HPDE6-E6E7 (cell line): ENCODE measurements around the gene ARL16.
"Not testable (repeated sequence)": the region's sequence is repeated elsewhere in the genome, so short reads cannot be mapped to it uniquely, and the experiment has no call there.

Experiments
- DNase-seq: peaks from one replicate; pipeline ENCODE4 v3.0.0; 2011; ENCODE audit warnings: missing footprints; ENCODE audit errors: extremely low spot score

Gene ARL16

DNA sequence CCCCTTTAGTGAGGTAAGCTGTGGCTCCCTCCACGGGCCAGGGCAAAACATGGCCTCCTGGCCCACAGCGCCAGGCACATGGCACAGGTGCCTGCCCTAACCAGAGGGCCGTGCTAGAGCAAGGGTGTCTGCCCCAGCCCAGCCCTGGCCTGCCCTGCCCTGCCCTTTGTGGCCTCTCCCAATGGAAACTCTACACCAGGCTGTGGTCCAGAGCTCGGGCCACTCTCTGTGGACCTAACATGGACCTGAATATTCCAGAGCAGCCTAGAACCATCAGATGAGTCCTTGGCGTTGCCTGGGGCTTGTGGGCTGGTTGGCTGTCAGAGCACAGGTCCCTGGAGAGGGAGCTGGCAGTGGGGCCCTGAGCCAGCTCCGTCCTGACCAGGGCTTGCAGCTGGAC is 11.6 kb upstream of the ARL16 start:
- DNase-seq, result no peak

DNA sequence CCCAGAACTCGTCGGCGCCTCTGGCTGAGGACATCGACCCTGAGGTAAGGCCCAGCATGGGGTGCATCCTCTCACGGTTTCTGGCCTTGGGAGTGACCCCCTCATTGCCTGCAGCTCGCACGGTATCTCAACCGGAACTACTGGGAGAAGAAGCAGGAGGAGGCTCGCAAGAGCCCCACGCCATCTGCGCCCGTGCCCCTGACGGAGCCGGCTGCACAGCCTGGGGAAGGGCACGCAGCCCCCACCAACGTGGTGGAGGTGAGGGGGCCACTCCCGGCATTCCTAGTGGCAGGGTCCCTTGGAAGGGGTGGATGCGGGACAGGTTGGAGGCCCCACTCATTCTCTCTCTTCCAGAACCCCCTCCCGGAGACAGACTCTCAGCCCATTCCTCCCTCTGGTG is 11.2 kb upstream of the ARL16 start:
- DNase-seq, result no peak

DNA sequence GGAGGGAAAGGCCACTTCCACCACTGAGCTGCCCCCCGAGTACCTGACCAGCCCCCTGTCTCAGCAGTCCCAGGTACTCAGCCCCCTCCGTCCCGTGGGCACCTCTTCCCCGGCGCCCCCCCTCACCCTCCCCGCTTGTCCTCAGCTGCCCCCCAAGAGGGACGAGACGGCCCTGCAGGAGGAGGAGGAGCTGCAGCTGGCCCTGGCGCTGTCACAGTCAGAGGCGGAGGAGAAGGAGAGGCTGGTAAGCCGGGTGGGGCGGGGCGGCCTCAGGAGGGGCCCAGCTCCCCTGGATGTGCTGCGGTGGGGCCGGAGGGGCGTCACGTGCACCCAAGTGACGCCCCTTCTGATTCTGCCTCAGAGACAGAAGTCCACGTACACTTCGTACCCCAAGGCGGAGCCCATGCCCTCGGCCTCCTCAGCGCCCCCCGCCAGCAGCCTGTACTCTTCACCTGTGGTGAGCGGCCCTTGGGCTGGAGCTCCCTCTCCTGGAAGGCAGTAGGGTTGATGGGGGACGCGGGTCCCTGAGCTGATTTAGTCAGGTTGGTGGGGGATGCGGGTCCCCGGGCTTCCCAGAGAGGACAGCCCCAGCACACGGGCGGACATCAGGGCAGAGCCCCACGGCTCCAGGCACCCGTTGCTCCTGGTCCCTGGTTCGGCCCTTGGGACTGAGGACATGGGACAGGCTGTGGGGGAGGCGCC is 10.1 kb upstream of the ARL16 start:
- no peak for DNase-seq

DNA sequence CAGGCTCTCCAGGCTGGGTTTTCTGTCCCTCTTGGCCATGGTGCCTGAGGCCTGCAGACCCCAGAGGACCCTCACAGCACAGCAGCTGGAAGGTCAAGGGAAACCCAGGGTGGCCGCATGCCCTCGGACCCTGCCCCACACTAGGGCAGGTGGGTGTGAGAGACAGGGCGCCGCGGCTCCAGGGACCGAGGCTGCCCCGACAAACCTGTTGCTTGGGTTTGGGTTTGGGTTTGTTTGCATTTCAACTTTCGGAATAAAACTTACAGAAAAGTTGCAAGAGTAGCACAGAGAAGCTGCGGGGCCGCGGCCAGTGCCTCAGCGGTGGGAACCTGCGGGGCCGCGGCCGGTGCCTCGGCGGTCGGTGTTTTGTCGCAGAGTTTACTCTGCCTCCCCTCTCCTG is 8.0 kb upstream of the ARL16 start:
- DNase-seq, result no peak

DNA sequence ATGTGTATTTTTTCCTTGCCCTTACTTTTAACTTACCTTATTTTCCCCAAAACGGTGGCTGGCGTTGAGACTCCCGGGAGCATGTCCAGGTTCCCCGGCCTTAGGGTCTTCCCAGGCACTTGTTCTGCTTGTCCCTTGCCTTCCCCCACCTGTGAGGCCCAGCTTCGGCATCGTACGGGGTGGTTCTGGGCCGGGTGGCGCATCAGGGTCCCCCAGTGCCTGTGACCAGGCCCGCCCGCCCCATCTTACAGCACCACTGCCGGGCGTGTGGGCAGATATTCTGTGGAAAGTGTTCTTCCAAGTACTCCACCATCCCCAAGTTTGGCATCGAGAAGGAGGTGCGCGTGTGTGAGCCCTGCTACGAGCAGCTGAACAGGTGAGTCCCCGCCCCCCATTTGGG is 7.6 kb upstream of the ARL16 start:
- no peak for DNase-seq

DNA sequence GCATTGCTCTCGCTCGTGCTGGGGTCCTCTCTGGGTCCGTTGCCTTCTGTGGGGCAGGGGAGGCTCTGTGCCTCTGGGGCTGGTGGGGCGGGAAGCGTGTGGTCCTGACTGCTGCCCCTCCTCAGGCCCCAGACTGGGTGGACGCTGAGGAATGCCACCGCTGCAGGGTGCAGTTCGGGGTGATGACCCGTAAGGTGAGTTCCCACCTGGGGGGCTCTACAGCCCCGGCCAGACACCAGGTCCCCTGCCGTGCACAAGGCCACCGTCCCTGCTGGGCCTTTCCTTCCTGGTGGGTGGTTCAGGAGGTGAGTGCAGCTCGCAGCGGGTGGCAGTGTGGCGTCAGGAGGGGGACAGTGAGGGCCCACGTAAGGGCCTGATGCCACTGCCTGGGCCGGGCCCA is 7.0 kb upstream of the ARL16 start:
- DNase-seq, result no peak

DNA sequence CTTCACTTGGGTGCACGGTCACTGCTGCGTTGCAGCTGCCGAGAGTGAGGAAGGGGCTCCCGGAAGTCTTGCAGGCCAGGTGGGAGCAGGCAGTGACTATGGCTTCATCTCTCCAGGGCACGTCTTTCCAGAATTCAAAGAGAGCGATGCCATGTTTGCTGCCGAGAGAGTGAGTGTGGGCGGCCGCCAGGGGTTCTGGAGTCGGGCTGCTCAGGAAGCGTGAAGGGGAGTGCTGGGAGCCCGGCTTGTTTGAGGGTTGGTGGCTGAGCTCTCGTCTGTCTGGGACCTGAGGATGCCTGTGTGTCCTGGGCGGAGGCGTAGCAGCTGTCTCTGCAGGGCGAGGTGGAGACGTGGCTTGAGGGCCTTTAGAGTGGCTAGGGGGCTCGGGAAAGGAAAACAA is 6.5 kb upstream of the ARL16 start:
- no peak for DNase-seq

DNA sequence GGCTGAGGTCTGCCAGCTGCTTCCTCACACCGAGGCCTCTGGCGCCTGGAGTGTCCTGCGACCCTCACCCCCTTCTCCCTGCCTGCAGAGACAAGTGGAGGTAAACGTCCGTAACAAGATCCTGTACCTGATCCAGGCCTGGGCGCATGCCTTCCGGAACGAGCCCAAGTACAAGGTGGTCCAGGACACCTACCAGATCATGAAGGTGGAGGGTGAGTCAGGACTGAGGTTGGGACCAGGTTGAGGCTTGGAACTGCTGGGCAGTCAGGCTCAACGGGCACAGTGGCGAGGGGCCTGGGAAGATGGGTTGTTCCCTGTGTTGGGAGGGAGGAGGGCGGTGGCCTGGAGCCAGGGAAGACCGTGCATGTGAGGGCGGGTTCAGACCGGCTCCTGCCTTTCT is 5.0 kb upstream of the ARL16 start:
- no peak for DNase-seq

DNA sequence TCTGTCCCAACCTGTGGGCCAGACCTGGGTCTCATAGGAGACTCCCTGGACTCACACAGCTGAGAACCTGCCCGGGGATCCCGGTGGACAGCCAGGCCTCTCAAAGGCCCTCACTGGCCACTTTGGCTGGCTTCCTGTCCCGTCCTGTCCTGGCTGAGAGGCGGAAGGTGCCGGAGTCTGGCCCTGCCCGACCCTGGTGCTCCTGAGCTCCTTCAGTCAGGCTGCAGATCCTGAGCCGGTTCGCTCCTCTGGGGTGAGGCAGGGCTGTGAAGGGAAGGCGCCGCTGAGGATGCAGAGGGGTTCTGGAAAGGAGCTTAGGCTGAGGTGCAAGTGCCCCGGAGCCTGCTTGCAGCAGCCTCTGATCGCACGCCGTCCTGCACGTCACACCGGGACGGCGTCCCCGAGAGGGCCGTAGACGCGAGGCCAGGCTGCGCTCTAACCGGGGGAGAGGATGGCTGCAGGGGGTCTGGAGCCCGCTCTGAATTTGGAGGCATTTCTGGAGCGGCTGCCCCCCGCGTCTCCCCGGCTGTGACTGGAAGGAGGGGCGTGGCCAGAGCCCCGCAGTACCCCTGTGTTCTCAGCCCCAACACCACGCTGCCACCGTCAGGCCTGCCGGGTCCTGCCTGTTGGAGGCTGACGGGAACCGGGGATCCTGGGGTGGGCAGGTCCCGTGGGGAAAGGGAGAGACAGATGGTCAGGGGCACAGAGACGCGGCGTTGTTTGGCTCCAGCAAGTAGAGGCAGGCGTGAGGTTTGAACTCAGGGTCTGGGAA is 4.4 kb upstream of the ARL16 start:
- no peak for DNase-seq

DNA sequence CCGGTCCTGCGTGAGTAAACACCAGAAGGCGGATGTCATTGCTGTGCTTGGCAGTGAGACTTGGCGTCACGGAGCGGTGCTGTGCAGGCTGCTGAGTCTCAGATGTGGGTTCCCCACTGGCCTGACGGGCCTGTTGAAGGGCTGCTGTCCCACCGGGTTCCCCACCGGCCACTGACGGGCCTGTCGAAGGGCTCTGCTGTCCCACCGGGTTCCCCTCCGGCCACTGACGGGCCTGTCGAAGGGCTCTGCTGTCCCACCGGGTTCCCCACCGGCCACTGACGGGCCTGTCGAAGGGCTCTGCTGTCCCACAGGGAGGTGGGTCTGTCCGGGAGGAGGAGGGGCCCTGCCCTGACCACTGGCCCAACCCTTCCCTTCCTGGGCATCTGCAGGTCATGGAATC is 3.0 kb upstream of the ARL16 start:
- DNase-seq, result no peak

DNA sequence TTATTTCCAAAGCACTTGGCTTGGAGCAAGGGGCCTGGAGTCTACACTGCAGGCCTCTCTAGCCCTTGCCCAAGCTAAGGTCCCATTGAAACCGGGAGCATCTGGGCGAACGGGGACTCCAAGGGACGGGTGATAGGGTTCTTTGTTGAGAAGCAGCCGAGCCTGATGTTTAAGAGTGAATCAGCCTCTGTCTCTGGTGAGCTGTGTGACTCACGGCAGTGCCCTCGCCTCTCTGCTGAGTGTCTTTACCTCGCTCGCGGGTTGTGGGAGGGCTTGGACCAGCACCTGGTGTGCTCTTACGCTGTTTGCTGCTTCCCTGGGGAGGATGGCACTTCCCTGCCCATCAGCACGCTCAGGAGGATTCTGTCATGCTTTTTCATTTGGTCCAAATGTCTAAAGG is 1.5 kb upstream of the ARL16 start:
- DNase-seq, result peak; percentile 98

DNA sequence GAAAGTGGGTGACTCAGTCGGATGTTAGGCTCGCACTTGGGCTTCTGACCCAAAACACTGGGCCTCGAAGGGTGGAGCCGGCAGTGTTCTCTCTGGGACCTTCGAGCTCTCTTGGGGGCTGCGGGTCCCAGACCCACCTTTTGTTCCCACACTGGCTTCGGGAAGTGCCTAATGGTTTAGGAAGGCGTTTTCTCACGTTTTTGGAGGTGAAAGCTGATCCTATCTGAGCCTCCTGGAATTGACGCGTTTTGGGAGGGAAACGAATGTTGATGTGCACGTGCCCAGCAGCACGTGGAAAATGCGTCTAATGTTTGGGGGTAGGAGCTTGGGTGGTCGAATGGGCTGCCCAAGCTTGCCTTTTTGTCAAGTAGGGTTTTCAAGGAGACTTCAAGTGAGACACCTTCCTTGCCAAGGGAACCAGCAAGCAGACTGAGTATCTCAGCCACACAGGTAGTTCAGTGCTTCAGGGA is 880 bp upstream of the ARL16 start:
- DNase-seq, result no peak

DNA sequence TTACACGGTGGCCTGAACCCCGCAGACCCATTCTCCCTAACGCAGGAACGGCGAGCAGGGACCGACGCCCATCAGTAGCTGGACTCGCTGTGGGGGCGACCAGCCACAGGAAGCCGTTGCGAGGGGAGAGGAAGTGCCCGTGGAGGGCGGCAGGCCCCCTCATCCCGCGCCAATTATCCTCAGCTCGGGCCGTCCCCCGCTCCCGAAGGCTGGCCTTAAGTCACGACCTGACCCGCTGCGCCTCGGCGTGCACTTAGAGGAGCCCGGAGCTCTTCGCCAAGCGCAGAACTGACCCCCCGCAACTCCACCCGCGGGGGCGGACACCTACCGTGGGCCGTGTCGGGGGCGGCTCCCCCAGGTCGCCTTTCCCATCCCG is 401 bp downstream of the ARL16 start:
- no peak for DNase-seq

DNA sequence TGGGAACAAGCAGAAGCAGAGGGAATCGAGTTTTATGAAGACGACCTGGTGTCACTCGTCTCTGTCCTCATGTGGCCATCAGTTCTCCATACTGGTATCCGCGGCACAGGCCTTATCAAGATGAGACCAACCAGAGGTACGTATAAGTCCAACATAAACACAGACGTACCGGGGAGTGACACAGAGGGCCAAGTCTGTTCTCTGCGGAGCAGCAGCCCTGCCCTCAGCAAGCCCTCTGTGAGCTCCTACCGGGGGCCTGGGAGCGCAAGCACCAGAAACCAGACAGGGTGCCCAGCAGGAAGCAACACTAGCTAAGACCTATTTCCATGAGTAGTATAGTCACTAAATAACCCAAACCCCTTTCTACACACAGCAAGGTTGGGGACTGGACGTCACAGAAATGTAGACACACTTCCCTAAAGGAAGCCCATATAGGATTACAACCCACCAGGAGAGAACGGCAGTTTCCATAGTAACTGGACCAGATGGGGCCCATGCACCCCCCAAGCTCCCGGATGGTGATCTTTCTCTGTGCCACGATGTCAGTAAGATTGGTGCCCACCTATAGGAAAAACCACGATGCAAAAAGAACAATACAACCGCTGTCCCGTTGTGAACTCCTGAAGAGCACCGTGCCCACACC is 911 bp downstream of the ARL16 start:
- DNase-seq, result no peak

DNA sequence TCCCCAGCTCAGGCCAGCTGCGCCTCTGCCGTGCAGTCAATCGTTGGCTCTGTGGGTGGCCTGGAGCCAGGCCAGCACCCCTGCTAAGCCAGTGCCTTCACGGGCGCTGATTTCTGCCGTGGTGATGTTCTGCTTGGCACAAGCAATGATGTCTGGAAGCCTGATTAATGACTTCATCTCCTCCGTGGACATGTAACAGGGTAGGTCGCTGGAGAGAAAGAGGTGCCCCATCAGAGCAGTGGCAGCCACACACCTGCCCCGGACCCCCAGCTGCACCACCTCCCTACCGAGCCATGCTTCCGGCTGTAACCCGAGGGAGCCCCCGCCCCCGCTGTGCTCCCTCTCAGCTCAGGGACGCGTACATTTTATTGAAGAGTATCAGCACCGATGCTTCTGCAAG is 1.9 kb downstream of the ARL16 start:
- DNase-seq, result no peak

DNA sequence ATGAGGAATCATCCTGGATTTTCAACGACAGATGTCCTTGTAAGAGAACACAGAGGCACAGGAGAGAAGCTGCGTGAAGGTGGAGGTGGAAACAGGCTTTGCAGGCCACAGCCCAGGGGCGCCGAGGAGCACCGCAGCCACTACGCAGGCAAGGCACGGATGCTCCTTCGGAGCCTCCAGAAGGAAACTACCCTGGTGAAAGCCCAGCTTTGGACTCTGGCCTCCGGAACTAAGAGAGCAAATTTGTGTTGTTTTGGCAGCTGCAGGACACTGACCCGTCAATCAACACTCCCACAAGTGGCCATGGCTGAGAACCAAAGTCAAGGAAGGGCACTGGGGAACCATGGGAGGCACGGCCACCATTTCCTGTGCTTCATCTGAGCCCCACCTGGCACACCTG is 3.4 kb downstream of the ARL16 start:
- no peak for DNase-seq

DNA sequence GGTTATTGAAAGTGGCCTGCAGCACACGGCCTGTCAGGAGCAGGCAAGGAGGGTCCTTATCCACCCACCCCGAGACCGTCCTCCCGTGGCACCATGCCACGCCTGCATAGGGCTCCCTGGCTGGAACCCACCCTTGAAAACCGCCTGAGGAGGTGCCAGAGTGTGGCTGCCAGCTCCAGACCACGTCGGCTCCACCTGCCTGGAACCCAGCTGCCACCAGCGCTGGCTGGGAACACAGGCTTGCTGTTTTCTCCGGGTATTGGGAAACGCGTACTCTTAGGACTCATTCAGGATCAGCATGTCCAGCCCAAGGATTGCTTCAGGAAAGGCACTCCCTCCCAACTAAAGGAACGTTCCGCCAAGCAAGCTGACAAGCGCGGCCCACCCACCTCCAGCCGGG is 6.7 kb downstream of the ARL16 start:
- no peak for DNase-seq

DNA sequence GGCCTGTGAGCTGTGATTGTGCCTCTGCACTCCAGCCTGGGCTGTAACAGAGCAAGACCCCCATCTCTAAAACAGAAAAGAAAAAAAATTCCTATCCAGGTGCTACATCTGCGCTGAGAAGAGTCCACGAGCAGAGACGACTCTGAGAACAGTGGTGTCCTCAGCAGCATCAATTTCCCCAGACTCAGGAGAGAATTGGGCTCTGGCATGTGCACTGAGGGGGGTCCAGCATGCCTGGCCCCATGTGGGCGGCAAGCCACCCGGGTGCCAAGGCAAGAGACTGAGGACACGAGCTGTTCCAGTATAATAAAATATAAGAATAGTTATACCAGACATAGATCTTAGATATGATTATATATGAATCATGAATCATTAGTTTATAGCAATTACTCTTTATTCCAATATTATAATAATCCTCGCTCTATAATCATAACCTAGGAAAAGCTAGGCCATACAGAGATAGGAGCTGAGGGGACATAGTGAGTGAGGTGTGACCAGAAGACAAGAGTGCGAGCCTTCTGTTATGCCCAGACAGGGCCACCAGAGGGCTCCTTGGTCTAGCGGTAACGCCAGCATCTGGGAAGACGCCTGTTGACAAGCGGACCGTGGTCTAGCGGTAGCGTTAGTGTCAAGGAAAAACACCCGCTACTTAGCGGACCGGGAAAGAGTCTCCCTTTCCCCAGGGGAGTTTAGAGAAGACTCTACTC is 7.9 kb downstream of the ARL16 start:
- not testable (repeated sequence) for DNase-seq

DNA sequence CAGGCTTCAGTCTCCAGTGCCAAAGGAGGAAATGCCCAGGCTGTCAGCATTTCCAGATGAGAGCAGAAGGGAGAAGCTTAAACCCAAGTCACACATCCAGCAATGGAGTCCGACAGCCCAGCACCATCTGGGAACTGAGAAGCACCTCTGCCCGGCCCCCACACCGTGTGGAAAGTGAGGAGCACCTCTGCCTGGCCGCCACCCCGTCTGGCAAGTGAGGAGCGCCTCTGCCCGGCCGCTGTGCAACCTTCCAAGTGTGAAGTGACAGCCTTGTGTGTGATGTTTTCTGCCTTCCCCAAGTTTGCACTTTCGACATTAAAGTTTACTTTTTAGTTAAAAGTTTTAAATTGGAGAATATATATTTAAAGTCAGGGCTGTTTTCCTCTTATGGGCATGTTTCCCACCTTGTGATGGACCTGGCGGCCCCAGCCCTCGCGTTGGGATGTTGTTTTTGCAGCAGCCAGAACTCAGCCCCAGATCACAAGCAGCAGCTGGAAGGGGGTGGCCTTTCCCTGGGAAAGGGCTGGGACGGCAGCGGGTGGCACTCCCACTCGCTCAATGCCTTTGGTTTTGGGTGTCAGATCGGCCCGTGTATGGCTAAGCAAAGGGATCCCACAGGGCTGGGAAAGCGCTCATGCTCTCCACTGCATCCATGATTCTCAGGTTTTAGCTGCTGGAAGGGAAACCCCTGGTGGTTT is 9.9 kb downstream of the ARL16 start:
- no peak for DNase-seq

DNA sequence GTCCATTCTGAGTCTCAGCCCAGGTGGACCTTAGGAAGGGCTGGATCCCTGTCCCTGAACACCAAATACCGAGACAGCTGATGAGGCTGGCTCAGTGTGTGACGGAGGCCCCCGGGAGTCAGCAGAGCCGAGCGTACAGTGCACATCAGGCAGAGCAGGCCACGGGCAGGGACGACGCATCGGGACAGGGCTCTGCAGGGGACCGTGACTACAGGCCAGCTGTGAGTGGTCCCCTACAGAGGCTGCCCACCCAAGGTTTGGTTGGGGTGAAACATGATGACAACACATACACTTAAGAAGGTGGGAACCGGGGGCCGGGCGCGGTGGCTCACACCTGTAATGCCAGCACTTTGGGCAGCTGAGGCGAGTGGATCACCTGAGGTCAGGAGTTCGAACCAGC is 10.6 kb downstream of the ARL16 start:
- DNase-seq, result no peak

DNA sequence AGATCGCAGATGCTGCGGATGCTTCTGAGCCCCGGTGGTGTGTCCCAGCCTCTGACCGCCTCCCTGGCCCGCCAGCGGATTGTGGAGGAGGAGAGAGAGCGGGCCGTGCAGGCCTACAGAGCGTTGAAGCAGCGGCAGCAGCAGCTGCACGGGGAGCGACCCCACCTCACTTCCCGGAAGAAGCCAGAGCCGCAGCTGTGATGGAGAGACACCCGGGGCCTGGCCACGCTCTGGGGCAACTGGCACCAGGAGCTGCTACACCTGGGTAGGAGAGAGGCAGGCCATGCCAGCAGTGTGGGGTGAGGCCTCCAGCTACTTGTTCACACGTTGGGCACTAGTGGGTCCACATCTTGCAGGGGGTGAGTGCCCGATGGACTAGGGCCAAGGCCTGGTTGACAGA is 11.1 kb downstream of the ARL16 start:
- DNase-seq, result no peak

DNA sequence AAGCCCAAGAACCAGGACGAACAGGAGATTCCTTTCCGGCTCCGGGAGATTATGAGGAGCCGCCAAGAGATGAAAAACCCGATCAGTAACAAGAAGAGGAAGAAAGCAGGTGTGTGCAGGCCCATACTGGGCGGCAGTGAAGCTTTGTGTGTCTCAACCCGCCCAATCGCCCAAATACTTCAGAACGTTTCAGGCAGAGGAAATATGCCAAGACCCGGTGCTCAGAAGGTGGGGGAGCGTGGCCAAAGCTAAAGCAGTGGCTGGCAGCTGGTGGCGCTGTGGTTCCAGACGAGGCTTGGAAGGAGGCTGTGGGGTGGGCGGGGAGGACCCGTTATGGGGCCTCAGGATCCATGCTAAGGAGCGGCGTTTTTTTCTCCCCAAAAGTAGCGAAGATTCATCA is 15.8 kb downstream of the ARL16 start:
- DNase-seq, result no peak
